H9 (cell line): ENCODE measurements around the gene FRRS1. TPM values are rescaled to one million over a fixed set of nuclear protein-coding genes. Genes with fewer than 3 reads are reported as not detected.

ENCODE experiments used
- DNase-seq: peaks from one replicate; pipeline ENCODE4 v3.0.0-alpha.2; 2017
- H2AFZ ChIP-seq: one replicate; pipeline ENCODE4 v1.6.1; 2013; ENCODE audit warnings: mild to moderate bottlenecking, low read length, control low read depth, moderate library complexity
- H2AK5ac ChIP-seq: 2 replicates; pipeline ENCODE4 v1.6.1; 2013; ENCODE audit warnings: low read length, control low read depth, mixed read lengths; ENCODE audit not compliant: insufficient read length
- H2BK120ac ChIP-seq: one replicate; pipeline ENCODE4 v1.6.1; 2013; ENCODE audit warnings: low read depth, mild to moderate bottlenecking, low read length, control low read depth, inconsistent platforms; ENCODE audit not compliant: poor library complexity, severe bottlenecking
- H2BK12ac ChIP-seq: 2 replicates; pipeline ENCODE4 v1.6.1; 2013; ENCODE audit warnings: low read length, control low read depth, mixed read lengths, low read depth; ENCODE audit not compliant: insufficient read length
- H2BK15ac ChIP-seq: 2 replicates; pipeline ENCODE4 v1.6.1; 2013; ENCODE audit warnings: low read depth, low read length, control low read depth
- H2BK20ac ChIP-seq: one replicate; pipeline ENCODE4 v1.6.1; 2013; ENCODE audit warnings: low read depth, mild to moderate bottlenecking, low read length, control low read depth, inconsistent platforms; ENCODE audit not compliant: poor library complexity, severe bottlenecking
- H2BK5ac ChIP-seq: 2 replicates; pipeline ENCODE4 v1.6.1; 2013; ENCODE audit warnings: low read length, control low read depth, mixed read lengths; ENCODE audit not compliant: insufficient read length
- H3K14ac ChIP-seq: 2 replicates; pipeline ENCODE4 v1.6.1; 2013; ENCODE audit warnings: low read length, control low read depth; ENCODE audit not compliant: insufficient read depth
- H3K18ac ChIP-seq: 2 replicates; pipeline ENCODE4 v1.6.1; 2013; ENCODE audit warnings: low read depth, mild to moderate bottlenecking, mixed read lengths, low read length, control low read depth; ENCODE audit not compliant: insufficient read length
- H3K23ac ChIP-seq: 2 replicates; pipeline ENCODE4 v1.6.1; 2013; ENCODE audit warnings: low read length, control low read depth, mixed read lengths, low read depth; ENCODE audit not compliant: insufficient read length
- H3K23me2 ChIP-seq: 2 replicates; pipeline ENCODE4 v1.6.1; 2013; ENCODE audit warnings: low read depth, mild to moderate bottlenecking, mixed read lengths, low read length, control low read depth; ENCODE audit not compliant: insufficient read length, poor library complexity, severe bottlenecking
- H3K27ac ChIP-seq: 2 replicates; pipeline ENCODE4 v1.5.1; 2013; ENCODE audit warnings: low read length, control low read depth, mixed read lengths, low read depth; ENCODE audit not compliant: insufficient read length
- H3K27me3 ChIP-seq: 2 replicates; pipeline ENCODE4 v1.6.1; 2013; ENCODE audit warnings: low read length, control low read depth, inconsistent platforms; ENCODE audit not compliant: insufficient read depth
- H3K4ac ChIP-seq: 2 replicates; pipeline ENCODE4 v1.6.1; 2013; ENCODE audit warnings: low read depth, mild to moderate bottlenecking, control low read depth, inconsistent platforms, low read length, moderate library complexity
- H3K4me1 ChIP-seq: 2 replicates; pipeline ENCODE4 v1.6.1; 2013; ENCODE audit warnings: low read length, control low read depth, inconsistent platforms; ENCODE audit not compliant: insufficient read depth
- H3K4me2 ChIP-seq: 2 replicates; pipeline ENCODE4 v1.6.1; 2013; ENCODE audit warnings: low read length, control low read depth, mixed read lengths; ENCODE audit not compliant: insufficient read length, insufficient read depth
- H3K56ac ChIP-seq: 2 replicates; pipeline ENCODE4 v1.6.1; 2013; ENCODE audit warnings: low read depth, mild to moderate bottlenecking, mixed read lengths, low read length, control low read depth; ENCODE audit not compliant: insufficient read length
- H3K79me1 ChIP-seq: 2 replicates; pipeline ENCODE4 v1.6.1; 2013; ENCODE audit warnings: low read depth, mild to moderate bottlenecking, moderate library complexity, low read length, control low read depth, inconsistent platforms; ENCODE audit not compliant: insufficient read depth, poor library complexity, severe bottlenecking
- H3K79me2 ChIP-seq: 2 replicates; pipeline ENCODE4 v1.6.1; 2013; ENCODE audit warnings: low read length, control low read depth, inconsistent platforms; ENCODE audit not compliant: insufficient read depth
- H3K9ac ChIP-seq: 2 replicates; pipeline ENCODE4 v1.6.1; 2013; ENCODE audit warnings: low read length, control low read depth, mixed read lengths; ENCODE audit not compliant: insufficient read length; ENCODE audit errors: extremely low read depth
- H3K9me3 ChIP-seq: one replicate; pipeline ENCODE4 v1.6.1; 2013; ENCODE audit warnings: low read depth, low read length, inconsistent platforms; ENCODE audit not compliant: control insufficient read depth
- H3T11ph ChIP-seq: one replicate; pipeline ENCODE4 v1.6.1; 2013; ENCODE audit warnings: mild to moderate bottlenecking, low read length, control low read depth, inconsistent platforms
- H4K20me1 ChIP-seq: one replicate; pipeline ENCODE4 v1.6.1; 2013; ENCODE audit not compliant: control insufficient read depth, insufficient read length, insufficient read depth
- H4K5ac ChIP-seq: 2 replicates; pipeline ENCODE4 v1.6.1; 2013; ENCODE audit warnings: low read depth, mild to moderate bottlenecking, mixed read lengths, low read length, control low read depth; ENCODE audit not compliant: insufficient read length
- H4K8ac ChIP-seq: replicated peaks from 2 replicates; pipeline ENCODE4 v1.6.1; 2013; ENCODE audit warnings: low read length, control low read depth, mixed read lengths, low read depth; ENCODE audit not compliant: insufficient read length
- H4K91ac ChIP-seq: 2 replicates; pipeline ENCODE4 v1.6.1; 2013; ENCODE audit warnings: low read depth, mild to moderate bottlenecking, moderate library complexity, mixed read lengths, low read length, control low read depth; ENCODE audit not compliant: insufficient read length
- H3K27ac Mint-ChIP-seq, 3 experiments: 2 replicates in 2 of 3; 3 replicates in 1 of 3; pipeline ENCODE4 v1.8.0; 2020 to 2021; ENCODE audit warnings: mixed read lengths in 3 of 3, mild to moderate bottlenecking in 1 of 3, moderate library complexity in 1 of 3
- H3K27me3 Mint-ChIP-seq: 2 replicates; pipeline ENCODE4 v1.8.0; 2021; ENCODE audit warnings: low read depth, mild to moderate bottlenecking, moderate library complexity, mixed read lengths
- H3K36me3 Mint-ChIP-seq, 3 experiments: 2 replicates in 2 of 3; 3 replicates in 1 of 3; pipeline ENCODE4 v1.8.0; 2020 to 2021; ENCODE audit warnings: low read depth in 3 of 3, mixed read lengths in 3 of 3; ENCODE audit not compliant: insufficient read depth in 1 of 3
- H3K4me1 Mint-ChIP-seq, 2 experiments: 2 replicates each; pipeline ENCODE4 v1.8.0; 2020; ENCODE audit warnings: mixed read lengths in 2 of 2
- H3K4me3 Mint-ChIP-seq, 2 experiments: 2 replicates in 1 of 2; 3 replicates in 1 of 2; pipeline ENCODE4 v1.8.0; 2020 to 2021; ENCODE audit warnings: mild to moderate bottlenecking in 2 of 2, mixed read lengths in 2 of 2, moderate library complexity in 1 of 2
- H3K9me3 Mint-ChIP-seq, 2 experiments: 2 replicates in 1 of 2; 3 replicates in 1 of 2; pipeline ENCODE4 v1.8.0; 2020; ENCODE audit warnings: mild to moderate bottlenecking in 2 of 2, mixed read lengths in 2 of 2, moderate library complexity in 1 of 2
- WGBS: extraction: QIAGEN DNeasy Blood & Tissue Kit; methylation state at CpG from one replicate; pipeline ENCODE4 v1.1.7; 2013; ENCODE audit warnings: missing lambda C conversion rate, low lambda C conversion rate, mixed read lengths; ENCODE audit not compliant: insufficient read length; ENCODE audit errors: extremely low coverage; 5-methylcytosine and 5-hydroxymethylcytosine counted together
- total RNA-seq: library from RNA; stranded (reverse); gene quantifications from 2 replicates; pipeline ENCODE4 v1.2.1, GENCODE V29; 2021
- TF ChIP-seq, protein P1 (sequence below): fragments of 200-600 bp; sonication (generic); conservative IDR thresholded peaks from 3 replicates; pipeline ENCODE4 v1.8.0; 2021; ENCODE audit warnings: antibody characterized with exemption, mild to moderate bottlenecking

Gene FRRS1
- total RNA-seq, 1 experiment from 2014 or later: 5.6 TPM

DNA sequence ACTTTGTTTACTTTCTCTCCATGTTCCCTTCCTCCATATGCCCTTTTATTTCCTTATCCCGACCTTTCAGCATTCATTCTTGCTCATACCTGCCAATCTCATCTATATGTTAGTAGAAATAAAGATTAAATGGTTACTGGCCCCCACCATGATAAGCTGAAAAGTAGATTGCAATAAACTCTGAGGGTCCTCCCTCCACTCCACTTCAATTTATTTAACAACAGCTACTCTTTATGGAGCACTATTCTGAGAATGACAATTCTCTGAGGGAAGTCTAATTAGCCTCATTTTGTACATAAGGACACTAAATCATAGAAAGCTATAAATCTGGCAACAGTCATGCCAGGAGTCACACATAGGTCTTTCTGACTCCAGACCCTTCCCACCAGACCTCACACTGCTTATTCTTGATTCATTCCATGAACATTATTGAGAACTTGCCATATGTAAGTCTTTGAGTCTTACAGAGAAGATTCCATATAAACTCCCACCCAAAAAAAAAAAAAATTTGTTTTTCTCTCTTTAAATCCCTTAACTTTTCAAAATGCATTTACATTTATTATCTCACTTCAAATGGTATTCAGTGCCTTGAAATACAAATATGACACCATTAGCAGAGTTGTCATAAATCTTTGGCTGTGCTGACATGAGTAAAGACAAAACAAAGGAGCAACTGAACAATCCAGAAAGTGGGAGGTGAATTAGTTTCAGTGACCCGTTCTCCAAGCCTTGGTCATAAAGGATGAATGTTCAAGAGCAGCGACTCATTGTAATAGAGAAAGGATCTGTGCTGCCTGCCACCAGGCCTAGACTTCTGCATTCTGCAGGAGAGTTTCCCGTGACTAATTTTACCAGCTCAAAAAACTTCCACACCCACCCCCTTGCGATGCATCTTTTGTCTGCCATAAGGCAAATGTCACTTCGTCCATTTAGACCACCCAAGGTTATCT, 92.0 kb downstream of the FRRS1 start:
- H2BK120ac ChIP-seq: no peak overlapping the region
- no peaks in the 10 kb centered on the region for H3K79me2 ChIP-seq
- H3K23me2 ChIP-seq: no peaks in the 10 kb centered on the region
- H3K4ac ChIP-seq: no peak overlapping the region
- no peak overlapping the region for H2BK5ac ChIP-seq
- H2BK20ac ChIP-seq: no peak overlapping the region
- H4K20me1 ChIP-seq: no peaks in the 10 kb centered on the region
- TF ChIP-seq, protein P1, sequence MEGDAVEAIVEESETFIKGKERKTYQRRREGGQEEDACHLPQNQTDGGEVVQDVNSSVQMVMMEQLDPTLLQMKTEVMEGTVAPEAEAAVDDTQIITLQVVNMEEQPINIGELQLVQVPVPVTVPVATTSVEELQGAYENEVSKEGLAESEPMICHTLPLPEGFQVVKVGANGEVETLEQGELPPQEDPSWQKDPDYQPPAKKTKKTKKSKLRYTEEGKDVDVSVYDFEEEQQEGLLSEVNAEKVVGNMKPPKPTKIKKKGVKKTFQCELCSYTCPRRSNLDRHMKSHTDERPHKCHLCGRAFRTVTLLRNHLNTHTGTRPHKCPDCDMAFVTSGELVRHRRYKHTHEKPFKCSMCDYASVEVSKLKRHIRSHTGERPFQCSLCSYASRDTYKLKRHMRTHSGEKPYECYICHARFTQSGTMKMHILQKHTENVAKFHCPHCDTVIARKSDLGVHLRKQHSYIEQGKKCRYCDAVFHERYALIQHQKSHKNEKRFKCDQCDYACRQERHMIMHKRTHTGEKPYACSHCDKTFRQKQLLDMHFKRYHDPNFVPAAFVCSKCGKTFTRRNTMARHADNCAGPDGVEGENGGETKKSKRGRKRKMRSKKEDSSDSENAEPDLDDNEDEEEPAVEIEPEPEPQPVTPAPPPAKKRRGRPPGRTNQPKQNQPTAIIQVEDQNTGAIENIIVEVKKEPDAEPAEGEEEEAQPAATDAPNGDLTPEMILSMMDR: no peak
- H4K8ac ChIP-seq: no peak overlapping the region
- no peak overlapping the region for H3K18ac ChIP-seq
- no peak overlapping the region for H2BK12ac ChIP-seq
- H2BK15ac ChIP-seq: no peak overlapping the region
- H3K4me1 ChIP-seq: no peaks in the 10 kb centered on the region
- Mint-ChIP-seq H3K36me3 (no peaks in the 10 kb centered on the region), H3K4me1 (no peaks in the 10 kb centered on the region; a peak in 1 of 4 replicates), H3K27me3 (no peaks in the 10 kb centered on the region), H3K4me3 (no peak overlapping the region), H3K9me3 (no peaks in the 10 kb centered on the region), H3K27ac (no peak overlapping the region)
- no peaks in the 10 kb centered on the region for H3K79me1 ChIP-seq
- H3K27ac ChIP-seq: no peak overlapping the region
- no peak overlapping the region for H2AK5ac ChIP-seq
- H3K9me3 ChIP-seq: no peaks in the 10 kb centered on the region
- no peak for DNase-seq
- WGBS: no CpG with 5 or more reads among the region's 6 CpGs
- no peak overlapping the region for H4K5ac ChIP-seq
- H3K27me3 ChIP-seq: no peaks in the 10 kb centered on the region
- H3K9ac ChIP-seq: no peak overlapping the region
- no peak overlapping the region for H3T11ph ChIP-seq
- no peak overlapping the region for H3K14ac ChIP-seq
- H4K91ac ChIP-seq: no peak overlapping the region
- no peak overlapping the region for H3K4me2 ChIP-seq
- no peak overlapping the region for H3K23ac ChIP-seq
- H3K56ac ChIP-seq: no peak overlapping the region
- H2AFZ ChIP-seq: no peak overlapping the region
